Testis (tissue), 2 donors: ENCODE measurements around the gene P2RX6.

ENCODE experiments used
- CTCF ChIP-seq, 3 experiments: fragments of 450-650 bp in 2 of 3; fragments of 200-600 bp in 1 of 3; sonication (generic) in 1 of 3; IDR thresholded peaks; one replicate each; pipeline ENCODE4 v1.5.1; 2016 to 2019; ENCODE audit warnings: antibody characterized with exemption in 3 of 3, mild to moderate bottlenecking in 2 of 3, moderate library complexity in 1 of 3
- POLR2A ChIP-seq: fragments of 450-650 bp; IDR thresholded peaks from one replicate; pipeline ENCODE4 v1.6.1; 2017; ENCODE audit warnings: antibody characterized with exemption, mild to moderate bottlenecking, moderate library complexity

DNA sequence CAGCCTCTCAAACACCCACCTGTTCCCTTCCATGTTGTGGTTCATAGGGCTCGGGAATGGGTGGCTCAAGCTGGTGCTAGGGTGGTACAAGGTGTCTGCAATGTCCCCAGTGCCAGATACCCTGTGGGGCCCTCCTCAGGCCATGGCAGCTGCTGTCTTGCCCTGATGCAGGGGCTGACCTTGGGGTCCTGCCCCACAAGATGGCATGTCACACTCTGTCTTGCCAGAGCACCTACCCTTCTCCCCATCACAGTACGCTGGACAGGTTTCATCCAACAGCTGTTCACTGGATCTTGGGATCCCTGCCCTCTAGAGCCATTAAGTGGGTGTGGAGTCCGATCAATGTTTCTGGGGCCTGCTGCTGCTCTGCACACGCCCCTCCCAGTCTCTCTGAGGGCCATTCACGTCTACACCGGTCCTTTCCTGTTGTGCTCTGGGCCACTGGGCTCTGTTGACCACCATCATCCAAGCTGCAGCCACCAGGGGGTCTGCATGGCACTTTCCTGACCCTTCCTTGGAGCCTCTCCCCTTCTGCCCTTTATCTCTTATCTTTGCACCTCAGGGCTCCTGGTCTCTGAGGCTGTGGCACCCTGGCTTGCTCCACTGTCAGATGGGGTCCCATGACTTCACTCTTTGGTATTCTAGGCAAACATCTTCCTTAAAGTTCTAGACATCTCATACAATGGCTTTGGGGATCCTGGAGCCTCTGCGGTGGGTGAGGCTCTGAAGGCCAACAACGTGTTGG is 37.9 kb downstream of the P2RX6 start:
- TF ChIP-seq POLR2A (no peak), CTCF (IDR thresholded peaks at IDR 0.05) (no peak)
